ENCODE data around the gene C1QTNF12. TPM values are rescaled to one million over a fixed set of nuclear protein-coding genes. Genes with fewer than 3 reads are reported as not detected.

The C1QTNF12 gene
- total and polyA plus RNA-seq, 2 of the 8 experiments (the other 6 are each of a cell fraction or from before 2014, with no cell fraction given) = 2.1 to 3.7 TPM

GRCh38 chr1:1236945-1237873, 9.3 kb downstream of the C1QTNF12 start:
- CTCF ChIA-PET (ENCODE audit: partially characterized antibody) = interaction anchor here (0.9 to 1.6 kb wide), 6 partner anchors 9 to 115 kb away, joined by 3 to 7 read pairs (median 3); no protein-coding TSS in a partner anchor
- H3K4me1 ChIP-seq (replicated peaks in 1 of 4; ENCODE audit: control insufficient read depth in 3 of 4, insufficient read depth in 4 of 4, low read length in 3 of 4) = peaks cover 0 to 9% (median 3%) of the 10 kb centered on the region in 4 experiments; a peak in 4 of 7 replicates

More at GRCh38 chr1:1236945-1237873, 9.3 kb downstream of the C1QTNF12 start:
- Histone ChIP-seq H3K4me2 (ENCODE audit: insufficient read depth in 1 of 2, low read depth in 2 of 2, low read length in 2 of 2) (no peak overlapping the region), H3K9ac (replicated peaks in 1 of 4; ENCODE audit: extremely low read depth in 1 of 4, low read depth in 3 of 4, low read length in 3 of 4) (peak overlapping the region in 1 of 4 experiments; percentile 20; a peak in 1 of 7 replicates), H2AK5ac (ENCODE audit: low read depth, low read length) (no peak overlapping the region), H3K23ac (ENCODE audit: insufficient read length) (no peak overlapping the region), H2BK120ac (replicated peaks; ENCODE audit: low read depth, low read length) (no peak overlapping the region), H3K36me3 (ENCODE audit: control insufficient read depth in 2 of 4, insufficient read depth in 4 of 4, low read length in 3 of 4) (peaks cover 0 to 8% (median 0%) of the 10 kb centered on the region in 4 experiments; a peak in 1 of 8 replicates), H3K9me3 (ENCODE audit: insufficient read depth in 2 of 2, low read depth in 1 of 2, low read length in 1 of 2) (peaks cover 0 to 9% of the 10 kb centered on the region in 2 experiments; a peak in 2 of 4 replicates), H4K8ac (ENCODE audit: extremely low read depth, insufficient read depth, low read length) (peak overlapping the region; percentile 53; the same call in 1 of the 2 replicates), H3K14ac (ENCODE audit: insufficient read length) (no peak overlapping the region), H2BK15ac (ENCODE audit: low read length) (no peak overlapping the region), H2BK12ac (ENCODE audit: low read depth, low read length) (no peak overlapping the region), H4K5ac (ENCODE audit: insufficient read length, low read depth, low read length) (no peak overlapping the region), H3K27me3 (replicated peaks in 1 of 4; ENCODE audit: control insufficient read depth in 3 of 4, extremely low read depth in 1 of 4, insufficient read depth in 3 of 4, low read length in 3 of 4) (no peaks in the 10 kb centered on the region; a peak in 2 of 7 replicates), H2BK20ac (ENCODE audit: low read length) (no peak overlapping the region), H2BK5ac (ENCODE audit: low read depth, low read length) (no peak overlapping the region), H3K27ac (ENCODE audit: low read depth, low read length) (no peak overlapping the region), H3K79me1 (ENCODE audit: low read depth, low read length) (peaks cover 16% of the 10 kb centered on the region), H3K18ac (ENCODE audit: extremely low read depth, low read length) (no peak overlapping the region; the same call in 1 of the 2 replicates), H3K4ac (replicated peaks; ENCODE audit: insufficient read length, low read depth, low read length) (no peak overlapping the region), H3K79me2 (ENCODE audit: control insufficient read depth in 1 of 2, insufficient read depth in 2 of 2, low read length in 2 of 2) (peaks cover 0 to 6% of the 10 kb centered on the region in 2 experiments; a peak in 1 of 4 replicates), H2AFZ (ENCODE audit: low read length) (no peak overlapping the region), H3K56ac (replicated peaks; ENCODE audit: insufficient read length, low read depth, low read length) (no peak overlapping the region), H4K20me1 (replicated peaks in 1 of 2; ENCODE audit: control insufficient read depth in 1 of 2, insufficient read depth in 2 of 2, low read length in 2 of 2) (peaks cover 2 to 13% of the 10 kb centered on the region in 2 experiments), H3K23me2 (ENCODE audit: low read depth, low read length) (no peaks in the 10 kb centered on the region; the same call in 1 of the 2 replicates), H3K4me3 (ENCODE audit: extremely low read depth in 1 of 4, insufficient read depth in 2 of 4, low read depth in 3 of 4, low read length in 4 of 4) (no peak overlapping the region), H4K91ac (replicated peaks; ENCODE audit: insufficient read length, low read length) (no peak overlapping the region)
- DNase-seq (ENCODE audit: low read depth in 1 of 2, low spot score in 2 of 2) (no peak), FAIRE-seq (no peak)
- POLR2A ChIA-PET (ENCODE audit: partially characterized antibody) = interaction anchor here (0.6 to 1.6 kb wide), 8 partner anchors 9 to 132 kb away, joined by 3 to 5 read pairs (median 3); partner anchors contain the start of gene C1QTNF12
- TF ChIP-seq SIN3A (conservative IDR thresholded peaks at IDR 0.05 in 1 of 2, IDR thresholded peaks at IDR 0.05 in 1 of 2; ENCODE audit: low read depth in 1 of 2, low read length in 2 of 2) (no peak), CBX5 (IDR thresholded peaks at IDR 0.05; ENCODE audit: low read depth, low read length) (no peak), CBX8 (IDR thresholded peaks at IDR 0.05; ENCODE audit: borderline replicate concordance, low read depth, low read length) (no peak), POLR2AphosphoS5 (IDR thresholded peaks at IDR 0.05; ENCODE audit: low read depth, low read length) (no peak), EZH2 (IDR thresholded peaks at IDR 0.05; ENCODE audit: low read depth, low read length, severe bottlenecking) (no peak), TEAD4 (IDR thresholded peaks at IDR 0.05; ENCODE audit: low read depth, low read length) (no peak), TCF12 (IDR thresholded peaks at IDR 0.05; ENCODE audit: low read depth, low read length) (no peak), GTF2F1 (IDR thresholded peaks at IDR 0.05; ENCODE audit: borderline replicate concordance, low read depth, low read length) (no peak), POLR2A (IDR thresholded peaks at IDR 0.05; ENCODE audit: control extremely low read depth in 1 of 2, low read depth in 2 of 2, low read length in 2 of 2) (no peak), RBBP5 (IDR thresholded peaks at IDR 0.05; ENCODE audit: borderline replicate concordance, low read depth, low read length) (no peak), NANOG (IDR thresholded peaks at IDR 0.05; ENCODE audit: insufficient read depth, low read depth, low read length, poor library complexity, severe bottlenecking) (no peak)
- 89% methylated on average over 30 of the region's 34 CpGs; no CpG with 5 or more reads in 1 of the 2 experiments for WGBS, 2 experiments (ENCODE audit: extremely low coverage in 1 of 2, insufficient coverage in 1 of 2, insufficient read length in 1 of 2, insufficient replicate concordance in 2 of 2, low coverage in 1 of 2, low lambda C conversion rate in 2 of 2, missing lambda C conversion rate in 1 of 2)
